GM21360 (cell line): ENCODE measurements around the gene PCID2.
"Not testable (repeated sequence)": the region's sequence is repeated elsewhere in the genome, so short reads cannot be mapped to it uniquely, and the experiment has no call there.

Experiments used
- ATAC-seq: cut with Tn5 transposase; IDR thresholded peaks from one replicate; pipeline ENCODE4 v1.9.1; 2021; ENCODE audit warnings: mild to moderate bottlenecking, moderate library complexity; ENCODE audit not compliant: unreplicated experiment

The PCID2 gene

DNA sequence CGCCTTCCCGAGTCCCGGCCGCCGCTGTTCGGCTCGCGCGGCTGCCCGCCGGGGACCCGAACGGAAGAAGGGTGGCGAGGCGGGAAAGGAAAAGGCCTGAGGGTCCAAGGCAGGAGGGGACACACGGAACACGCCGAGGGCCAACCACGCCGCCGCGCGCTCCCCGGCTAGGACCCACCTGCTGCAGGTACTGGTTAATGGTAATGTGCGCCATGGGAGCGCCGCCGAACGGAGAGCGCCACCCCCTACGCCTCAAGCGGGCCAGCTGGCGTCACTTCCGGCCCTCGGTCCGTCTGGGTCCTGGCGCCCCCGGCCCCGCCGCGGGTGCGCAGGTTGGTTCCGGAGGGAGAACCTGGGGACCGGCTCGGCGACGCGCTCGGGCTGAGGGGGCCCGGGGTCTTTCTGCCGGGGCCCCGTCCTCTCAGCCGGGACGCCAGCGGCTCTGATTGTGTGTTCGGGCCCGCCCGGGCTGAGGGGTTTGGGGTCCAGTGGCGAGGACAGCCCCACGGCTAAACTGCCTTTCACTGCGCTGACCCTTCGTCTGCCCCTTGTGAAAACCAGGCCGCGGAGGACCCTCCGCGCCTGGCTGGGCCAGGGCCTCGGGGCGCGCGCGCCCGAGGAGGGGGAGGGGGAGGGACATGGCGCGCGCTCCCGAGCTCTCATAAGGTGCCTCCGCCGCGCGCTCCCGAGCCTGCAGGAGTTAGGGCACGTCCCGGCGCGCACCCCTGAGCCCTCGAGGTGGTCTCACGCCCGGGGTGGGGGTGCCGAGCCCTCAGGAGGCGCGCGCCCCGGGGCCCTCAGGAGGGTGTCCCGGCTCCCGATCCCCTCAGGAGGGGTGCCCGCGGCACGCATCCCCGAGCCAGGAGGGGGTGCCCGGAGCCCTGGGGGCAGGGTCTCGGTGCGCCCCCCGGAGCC, at the start of gene PCID2:
TSS of gene PCID2 (minus strand) at position 249 of the 915 bp plus-strand sequence. CDS start at position 214, 35 bp downstream.
- peak; percentile 73 for ATAC-seq

DNA sequence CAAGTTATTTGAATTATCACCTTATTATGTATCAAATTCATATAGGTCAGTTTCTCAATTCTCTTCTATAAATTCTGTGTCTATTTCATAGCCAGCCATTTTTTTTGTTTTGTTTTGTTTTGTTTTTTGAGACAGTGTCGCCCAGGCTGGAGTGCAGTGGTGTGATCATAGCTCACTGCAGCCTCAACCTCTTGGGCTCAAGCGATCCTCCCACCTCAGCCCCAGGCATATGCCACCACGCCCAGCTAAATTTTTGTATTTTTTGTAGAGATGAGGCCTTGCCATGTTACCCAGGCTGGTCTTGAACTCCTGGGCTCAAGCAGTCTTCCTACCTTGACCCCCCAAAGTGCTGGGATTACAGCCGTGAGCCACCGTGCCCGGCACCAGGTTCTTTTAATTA, 49.4 kb upstream of the PCID2 start:
- not testable (repeated sequence) for ATAC-seq

DNA sequence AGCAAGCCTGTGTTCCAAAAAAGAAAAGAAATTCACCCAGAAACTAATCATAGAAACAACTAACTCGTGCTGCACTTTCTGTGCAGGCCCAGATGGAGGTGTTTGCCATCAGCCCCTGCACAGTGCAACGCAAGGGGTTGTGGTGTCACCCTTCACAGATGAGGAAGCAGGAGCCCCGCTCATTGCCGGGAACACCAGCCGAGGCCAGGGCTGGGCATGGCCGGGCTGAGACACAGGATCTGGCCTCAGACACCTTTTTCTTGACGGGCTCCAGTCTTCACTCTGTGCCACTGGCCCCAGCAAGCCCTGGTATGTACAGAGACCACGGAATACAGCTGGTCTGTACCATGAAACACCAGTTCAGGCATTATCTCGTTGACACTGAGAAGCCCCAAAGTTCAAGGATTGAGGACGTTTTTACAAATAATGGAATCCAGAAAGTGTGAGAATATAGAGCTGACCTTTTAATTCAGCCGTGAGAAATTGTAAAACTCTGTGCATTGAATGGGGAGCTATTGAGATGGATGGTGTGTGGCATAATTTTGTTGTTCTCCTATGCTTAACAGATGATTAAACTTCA, 44.1 kb upstream of the PCID2 start:
- no peak for ATAC-seq

DNA sequence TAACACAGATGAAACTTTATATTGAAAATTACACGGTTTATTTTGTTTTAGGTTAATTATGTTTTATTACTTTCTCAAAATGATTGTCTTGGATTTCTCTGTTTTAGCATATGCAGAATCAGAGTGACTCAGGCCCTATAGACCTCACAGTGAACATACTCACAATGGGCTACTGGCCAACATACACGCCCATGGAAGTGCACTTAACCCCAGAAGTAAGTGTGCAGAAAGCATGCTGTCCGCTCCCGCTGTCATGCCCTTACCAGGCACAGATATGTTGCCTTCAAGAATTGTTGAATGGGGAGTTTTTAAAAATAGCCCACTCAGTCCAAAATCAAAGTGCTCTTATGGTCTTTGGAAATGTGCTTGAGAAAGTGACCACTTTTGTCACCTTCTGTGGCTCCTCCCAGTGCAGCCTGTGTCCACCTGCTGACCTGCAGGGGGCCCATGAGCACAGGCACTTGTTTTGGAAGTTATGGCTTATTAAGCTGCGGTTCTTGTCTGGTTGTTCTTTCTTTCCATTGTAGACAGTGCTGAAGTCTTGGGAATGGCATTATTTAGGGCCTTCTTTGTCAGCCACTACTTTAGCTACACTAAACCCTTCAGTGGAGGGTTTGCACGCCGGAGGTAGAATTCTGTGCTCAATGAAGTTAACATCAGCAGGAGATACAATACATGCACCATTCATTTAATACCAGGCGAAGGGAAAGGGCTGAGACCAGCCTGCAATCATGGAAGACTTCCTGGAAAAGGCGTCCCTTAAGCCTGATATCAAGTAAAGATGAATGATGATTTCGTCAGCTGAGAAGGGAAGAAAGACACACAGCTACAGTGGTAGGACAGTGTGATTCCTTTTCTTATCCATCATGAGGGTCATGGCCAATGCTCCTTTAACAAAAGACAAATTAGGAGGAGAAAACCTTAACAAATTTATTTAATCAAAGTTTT, 37.7 kb upstream of the PCID2 start:
- no peak for ATAC-seq

DNA sequence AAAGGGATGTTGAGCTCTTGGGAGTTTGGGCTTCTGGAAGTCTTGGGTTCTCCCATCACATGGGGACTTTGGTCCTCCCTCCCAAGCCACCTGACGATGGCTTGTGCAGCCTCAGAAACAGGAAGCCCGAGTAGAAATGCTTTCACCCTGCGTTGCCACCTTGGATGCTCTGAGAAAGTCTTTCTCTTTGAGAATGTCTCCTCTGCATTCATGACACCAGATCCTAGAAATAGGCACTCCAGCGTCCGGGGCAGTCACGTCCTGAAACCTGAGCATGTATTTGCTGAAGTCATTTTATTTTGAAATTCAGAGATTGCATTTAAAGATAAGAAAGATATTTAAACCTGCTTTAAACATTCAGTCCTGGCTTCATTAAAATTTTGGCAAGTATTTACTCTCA, 35.4 kb upstream of the PCID2 start:
- ATAC-seq, result no peak

DNA sequence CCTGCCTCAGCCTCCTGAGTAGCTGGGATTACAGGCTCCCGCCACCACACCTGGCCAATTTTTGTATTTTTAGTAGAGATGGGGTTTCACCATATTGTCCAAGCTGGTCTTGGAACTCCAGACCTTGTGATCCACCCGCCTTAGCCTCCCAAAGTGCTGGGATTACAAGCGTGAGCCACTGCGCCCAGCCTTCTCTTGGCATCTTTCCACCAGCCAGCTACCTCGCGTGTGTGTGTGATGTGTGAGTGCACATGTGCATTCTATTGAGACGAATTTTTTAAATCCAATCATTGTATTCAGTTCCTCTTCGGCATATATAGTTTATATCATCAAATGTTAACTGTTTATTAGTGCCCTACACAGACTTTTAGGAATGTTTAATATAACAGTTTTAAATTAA, 33.2 kb upstream of the PCID2 start:
- not testable (repeated sequence) for ATAC-seq

DNA sequence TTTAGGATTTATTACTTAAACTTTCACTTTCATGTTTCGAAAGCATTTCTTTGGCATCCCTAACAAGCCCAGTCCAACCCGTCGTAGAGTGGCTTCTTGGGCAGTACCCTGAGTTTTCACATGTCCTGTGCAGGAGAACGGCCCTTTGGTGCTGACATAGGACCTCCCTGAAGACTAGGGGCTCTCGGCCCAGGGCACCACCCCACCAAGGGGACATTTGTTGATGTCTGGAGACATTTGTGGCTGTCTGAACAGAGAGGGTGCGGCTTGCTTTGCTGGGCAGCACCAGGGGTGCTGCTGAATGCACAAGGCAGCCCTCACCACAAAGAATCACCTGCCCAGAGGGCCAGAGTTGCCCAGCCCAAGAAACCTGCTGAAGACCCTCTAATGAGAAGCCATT, 31.5 kb upstream of the PCID2 start:
- no peak for ATAC-seq

DNA sequence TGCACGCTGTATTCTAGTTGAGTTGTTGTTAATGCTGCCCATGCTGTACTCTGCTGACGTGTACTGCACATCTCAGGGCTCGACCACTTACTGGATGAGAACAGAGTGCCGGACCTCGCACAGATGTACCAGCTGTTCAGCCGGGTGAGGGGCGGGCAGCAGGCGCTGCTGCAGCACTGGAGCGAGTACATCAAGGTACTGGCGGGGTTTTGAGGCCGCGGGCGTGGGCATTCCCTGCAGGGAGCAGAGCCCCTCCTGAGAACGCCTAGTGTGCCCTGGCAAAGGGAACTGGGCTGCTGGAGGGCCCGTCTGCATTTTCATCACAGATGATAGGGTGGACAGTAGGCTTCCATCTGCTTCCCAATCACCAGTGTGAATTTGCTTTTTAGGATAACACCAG, 30.9 kb upstream of the PCID2 start:
- no peak for ATAC-seq

DNA sequence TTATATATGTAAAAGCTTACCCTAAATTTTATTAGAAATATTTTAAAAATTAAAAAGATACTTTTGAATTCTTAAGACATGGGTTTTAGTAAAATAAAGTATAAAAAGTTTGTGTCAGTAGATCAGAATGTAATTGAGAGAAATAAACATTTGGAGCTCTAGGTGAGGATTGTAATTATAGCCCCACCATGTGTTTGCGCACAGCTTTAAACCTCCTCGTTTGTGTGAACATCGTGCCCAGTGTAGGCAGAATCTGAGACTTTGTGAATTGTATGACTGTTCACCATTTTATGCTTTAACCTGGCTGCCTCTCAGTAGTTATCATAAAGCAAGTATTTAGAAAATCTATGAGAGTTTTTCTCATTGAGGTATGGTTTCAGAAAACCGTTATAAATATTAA, 30.1 kb upstream of the PCID2 start:
- no peak for ATAC-seq

DNA sequence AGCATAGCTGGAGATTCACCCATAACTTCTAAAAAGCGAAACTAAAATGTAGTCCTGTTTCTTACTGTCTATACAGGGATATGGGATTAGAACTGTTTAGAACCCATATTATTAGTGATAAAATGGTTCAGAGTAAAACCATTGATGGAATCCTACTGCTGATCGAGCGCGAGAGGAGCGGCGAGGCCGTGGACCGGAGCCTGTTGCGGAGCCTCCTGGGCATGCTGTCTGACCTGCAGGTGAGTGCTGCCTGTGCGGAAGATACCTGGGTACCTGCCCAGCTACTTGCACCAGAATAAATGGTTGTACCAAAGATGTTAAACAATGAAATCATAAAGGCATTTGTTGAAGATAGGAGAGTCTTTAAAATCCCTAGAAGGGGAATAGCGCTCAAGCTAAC, 24.6 kb upstream of the PCID2 start:
- ATAC-seq, result no peak

DNA sequence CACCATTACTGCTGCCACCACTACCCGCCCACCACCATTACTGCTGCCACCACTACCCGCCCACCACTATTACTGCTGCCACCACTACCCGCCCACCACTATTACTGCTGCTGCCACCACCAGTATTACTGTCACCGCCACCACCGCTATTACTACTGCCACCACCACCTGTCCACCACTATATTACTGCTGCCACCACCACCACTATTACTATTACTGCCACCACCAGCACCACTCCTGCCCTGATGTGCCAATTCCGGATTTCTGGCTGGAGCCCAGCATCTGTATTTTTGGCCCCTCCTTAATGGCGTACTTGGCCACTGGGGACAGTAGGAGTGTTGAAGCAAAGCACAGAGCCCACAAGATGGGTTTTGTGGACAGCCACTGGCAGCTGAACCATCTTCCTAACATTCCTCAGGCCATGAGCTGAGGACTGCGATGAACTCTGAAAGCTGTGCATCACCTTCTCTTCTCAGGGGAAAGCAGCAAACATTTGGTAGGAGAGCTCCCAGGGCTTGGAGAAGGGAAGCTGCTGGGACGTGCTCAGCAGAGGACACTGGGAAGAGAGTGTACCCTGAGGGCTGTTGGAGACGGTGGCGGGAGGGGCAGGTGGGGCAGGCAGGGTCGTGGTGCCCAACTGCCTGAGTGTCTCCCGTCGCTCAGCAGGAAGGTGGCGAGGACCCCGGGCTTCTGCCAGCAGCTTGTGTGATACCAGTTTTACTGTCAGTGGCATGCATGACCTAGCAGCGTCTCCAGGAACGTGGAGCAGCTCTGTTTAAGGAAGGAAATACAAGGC, 23.9 kb upstream of the PCID2 start:
- ATAC-seq, result no peak

DNA sequence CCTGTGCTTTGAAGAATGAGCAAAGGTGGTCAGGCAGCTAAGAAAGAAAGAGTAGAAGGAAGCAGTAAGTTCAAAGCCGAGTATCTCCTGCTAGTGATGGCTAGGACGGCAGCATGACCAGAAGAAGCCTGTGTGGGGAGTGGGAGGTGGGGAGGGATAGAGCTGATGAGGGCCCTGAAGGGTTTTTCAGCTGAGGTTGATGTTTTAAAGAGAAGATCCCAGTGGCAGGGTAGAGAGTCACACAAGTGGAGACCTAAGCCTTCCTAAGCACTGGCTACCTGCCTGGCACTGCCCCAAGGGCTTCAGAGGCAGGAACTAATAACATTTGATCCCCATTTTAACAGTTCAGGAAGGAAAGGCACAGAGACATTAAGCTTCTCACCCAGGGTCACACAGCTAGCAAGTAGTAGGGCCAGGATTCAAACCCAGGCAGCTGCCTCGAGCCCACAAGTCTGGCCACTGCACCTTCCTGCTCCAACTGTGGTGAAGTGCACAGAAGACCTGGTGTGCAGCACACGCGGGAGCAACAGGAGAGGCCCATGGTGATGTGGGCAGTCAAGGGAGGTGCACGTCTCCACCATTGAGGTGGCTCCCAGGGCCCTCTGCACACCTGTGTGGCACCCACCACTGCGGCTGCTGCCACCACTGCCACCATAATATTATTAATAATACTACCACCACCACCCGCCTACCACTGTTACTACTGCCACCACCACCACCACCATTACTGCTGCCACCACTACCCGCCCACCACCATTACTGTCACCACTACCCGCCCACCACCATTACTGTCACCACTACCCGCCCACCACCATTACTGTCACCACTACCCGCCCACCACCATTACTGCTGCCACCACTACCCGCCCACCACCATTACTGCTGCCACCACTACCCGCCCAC, 23.1 kb upstream of the PCID2 start:
- ATAC-seq, result no peak

DNA sequence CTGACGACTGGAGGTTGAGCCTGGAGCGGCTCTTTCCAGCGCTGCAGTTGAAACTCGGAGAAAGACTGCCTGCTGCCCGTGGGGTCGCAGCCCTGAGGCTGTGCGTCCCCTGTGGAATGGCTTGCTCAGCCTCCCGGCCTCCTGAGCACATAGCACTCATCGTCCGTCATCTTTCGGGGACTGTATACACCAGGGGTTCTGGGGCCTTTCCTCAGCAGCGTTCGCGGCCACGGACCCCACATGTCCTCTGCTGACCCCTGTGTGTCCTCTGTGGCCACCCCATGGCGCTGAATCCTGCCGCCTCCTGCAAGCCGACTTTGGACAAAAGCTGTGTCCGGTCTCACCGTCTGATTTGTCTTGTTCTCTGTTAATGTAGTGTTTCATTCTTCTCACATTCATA, 21.3 kb upstream of the PCID2 start:
- no peak for ATAC-seq

DNA sequence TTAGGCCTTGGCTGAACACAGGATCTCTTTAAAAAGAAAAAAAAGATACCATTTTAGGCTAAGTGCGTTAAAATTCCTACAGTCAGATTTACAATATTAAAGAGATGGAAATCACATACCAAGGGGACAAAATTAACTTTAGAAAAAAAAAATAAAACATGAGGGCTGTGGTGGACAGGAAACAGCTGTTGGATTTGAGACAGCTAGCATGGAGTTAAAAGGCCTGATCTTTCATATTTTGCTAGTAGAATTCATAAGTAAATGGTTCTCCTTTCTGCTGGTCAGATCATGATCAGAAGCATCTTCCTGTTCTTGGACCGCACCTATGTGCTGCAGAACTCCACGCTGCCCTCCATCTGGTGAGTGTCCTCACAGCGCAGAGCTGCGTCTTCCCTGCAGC, 20.7 kb upstream of the PCID2 start:
- no peak for ATAC-seq

DNA sequence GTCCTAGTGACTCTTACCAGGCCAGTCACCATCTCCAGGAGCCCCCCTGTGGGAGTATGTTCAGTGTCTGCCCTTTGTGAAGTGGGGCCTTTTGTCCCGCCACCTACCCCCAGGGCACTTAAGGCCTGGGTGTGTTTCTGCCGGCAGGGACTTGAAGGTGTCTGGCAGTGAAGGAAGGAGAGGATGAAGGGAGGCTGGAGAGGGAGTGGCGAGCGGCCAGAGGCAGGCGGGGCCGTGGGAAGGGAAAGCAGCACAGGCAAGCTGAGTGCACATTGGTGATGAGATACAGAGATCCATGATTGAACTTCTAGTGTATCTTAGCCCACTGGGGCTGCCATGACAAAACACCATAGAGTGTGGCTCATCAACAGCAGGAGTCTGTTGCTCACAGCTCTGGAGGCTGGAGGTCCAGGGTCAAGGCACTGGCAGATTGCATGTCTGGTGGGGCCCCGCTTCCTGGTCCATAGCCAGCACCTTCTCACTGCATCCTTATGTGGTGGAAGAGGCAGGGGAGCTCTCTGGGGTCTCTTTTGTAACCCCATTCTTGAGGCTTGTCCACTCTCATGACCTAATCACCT, 18.5 kb upstream of the PCID2 start:
- ATAC-seq, result no peak

DNA sequence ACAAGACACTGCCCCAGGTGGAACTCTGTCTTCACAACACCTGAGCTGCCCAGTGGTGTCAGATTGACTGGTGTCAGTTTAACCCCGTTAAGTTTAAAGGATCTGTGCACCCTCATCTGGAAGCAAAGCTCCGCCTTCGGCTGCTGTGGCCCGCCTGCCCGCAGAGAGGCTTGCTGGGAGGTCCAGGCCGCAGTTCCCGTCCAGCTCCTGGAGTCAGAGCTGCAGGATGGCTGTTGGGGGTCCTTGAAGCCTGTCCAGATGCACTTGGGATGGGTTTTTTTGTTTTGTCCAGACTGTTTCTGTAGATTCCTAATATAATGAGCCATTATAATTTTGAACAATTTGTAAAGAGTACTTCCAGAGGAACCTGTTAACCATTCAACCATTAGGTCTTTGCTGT, 17.0 kb upstream of the PCID2 start:
- ATAC-seq, result no peak

DNA sequence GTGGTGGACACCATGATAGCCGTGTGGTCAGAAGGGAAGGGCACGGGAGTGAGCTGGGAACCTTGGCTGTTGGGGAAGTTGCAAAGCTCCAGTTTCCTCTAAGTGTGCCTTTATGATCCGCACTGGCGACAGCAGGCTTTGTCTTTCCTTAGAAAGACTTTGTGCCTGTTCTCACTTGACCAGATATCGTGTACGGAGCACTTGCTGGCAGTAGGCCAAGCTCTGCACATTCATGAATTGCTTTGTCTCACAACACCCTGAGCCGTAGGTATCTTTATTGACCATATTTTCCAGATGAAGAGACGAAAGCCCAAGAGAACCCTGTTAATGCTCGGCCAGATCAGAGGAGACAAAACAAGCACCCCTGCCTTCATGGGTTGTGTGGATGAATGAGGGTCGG, 16.0 kb upstream of the PCID2 start:
- ATAC-seq, result no peak

DNA sequence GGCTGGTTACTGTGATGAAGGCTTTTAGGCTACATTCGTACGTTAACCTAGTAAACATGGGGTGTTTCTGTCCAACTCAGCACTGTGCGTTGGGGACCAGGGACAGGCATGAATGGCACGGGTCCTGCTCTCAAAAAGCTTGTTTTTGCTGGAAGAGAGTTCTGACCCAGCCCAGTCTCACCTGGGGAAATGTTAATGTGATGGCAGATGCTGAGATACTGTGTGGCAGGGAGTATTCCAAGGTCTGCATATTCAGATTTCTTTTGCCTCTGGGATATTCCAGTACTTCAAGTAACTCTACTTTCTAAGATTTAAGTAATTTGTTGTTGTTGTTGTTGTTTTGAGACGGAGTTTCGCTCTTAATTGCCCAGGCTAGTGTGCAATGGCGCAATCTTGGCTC, 14.6 kb upstream of the PCID2 start:
- ATAC-seq, result no peak

DNA sequence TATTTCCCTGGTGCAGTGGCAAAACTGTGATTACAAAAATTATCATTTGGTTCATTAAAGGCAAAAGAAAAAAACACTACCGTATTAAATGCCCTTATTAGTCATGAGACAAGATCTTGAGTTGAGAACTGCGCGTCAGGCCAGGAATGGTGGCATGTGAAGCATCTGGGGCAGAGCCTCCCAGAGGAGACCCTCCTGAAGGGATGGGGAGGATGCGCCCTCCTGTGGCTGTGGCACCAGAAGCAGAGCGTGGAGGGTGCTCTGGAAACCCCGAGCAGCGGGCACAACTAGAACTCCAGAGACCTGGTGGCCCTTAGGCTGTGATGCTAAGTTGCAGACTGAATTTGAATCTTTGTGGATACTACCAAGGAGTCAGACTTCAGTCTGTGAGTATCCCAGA, 12.4 kb upstream of the PCID2 start:
- no peak for ATAC-seq
